AG09319 (cell line): Measurements from ENCODE around the gene CHRNA4.

Experiments used
- DNase-seq: peaks from one replicate; pipeline ENCODE4 v3.0.0-alpha.2; 2010; ENCODE audit warnings: low read depth; ENCODE audit errors: extremely low read depth
- TF ChIP-seq, protein P1 (sequence below): IDR thresholded peaks from 2 replicates; pipeline ENCODE4 v1.5.1; 2011; ENCODE audit warnings: low read depth, mild to moderate bottlenecking, inconsistent platforms, low read length, moderate library complexity

Gene CHRNA4

DNA sequence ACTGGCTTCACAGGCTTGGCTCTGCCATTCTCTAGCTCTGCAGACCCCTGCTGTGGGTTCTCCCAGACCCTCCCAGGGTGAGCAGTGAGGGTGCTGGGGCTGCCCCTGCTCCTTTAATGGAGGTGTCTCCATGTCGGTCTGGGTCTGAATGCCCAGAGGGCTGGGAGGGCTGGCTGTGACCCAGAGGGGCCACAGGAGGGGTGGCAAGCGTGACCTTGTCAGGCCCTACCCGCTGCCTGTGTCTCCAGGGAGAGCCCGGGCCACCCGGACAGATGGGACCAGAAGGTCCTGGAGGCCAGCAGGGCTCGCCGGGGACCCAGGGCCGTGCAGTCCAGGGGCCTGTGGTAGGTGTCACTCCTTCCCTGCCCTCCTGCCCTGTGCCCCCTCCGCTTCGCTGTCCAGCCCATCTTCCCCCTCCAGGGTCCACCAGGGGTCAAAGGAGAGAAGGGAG lies 36.1 kb downstream of the CHRNA4 start:
- no peak for DNase-seq
- TF ChIP-seq, protein P1, sequence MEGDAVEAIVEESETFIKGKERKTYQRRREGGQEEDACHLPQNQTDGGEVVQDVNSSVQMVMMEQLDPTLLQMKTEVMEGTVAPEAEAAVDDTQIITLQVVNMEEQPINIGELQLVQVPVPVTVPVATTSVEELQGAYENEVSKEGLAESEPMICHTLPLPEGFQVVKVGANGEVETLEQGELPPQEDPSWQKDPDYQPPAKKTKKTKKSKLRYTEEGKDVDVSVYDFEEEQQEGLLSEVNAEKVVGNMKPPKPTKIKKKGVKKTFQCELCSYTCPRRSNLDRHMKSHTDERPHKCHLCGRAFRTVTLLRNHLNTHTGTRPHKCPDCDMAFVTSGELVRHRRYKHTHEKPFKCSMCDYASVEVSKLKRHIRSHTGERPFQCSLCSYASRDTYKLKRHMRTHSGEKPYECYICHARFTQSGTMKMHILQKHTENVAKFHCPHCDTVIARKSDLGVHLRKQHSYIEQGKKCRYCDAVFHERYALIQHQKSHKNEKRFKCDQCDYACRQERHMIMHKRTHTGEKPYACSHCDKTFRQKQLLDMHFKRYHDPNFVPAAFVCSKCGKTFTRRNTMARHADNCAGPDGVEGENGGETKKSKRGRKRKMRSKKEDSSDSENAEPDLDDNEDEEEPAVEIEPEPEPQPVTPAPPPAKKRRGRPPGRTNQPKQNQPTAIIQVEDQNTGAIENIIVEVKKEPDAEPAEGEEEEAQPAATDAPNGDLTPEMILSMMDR, result no peak

DNA sequence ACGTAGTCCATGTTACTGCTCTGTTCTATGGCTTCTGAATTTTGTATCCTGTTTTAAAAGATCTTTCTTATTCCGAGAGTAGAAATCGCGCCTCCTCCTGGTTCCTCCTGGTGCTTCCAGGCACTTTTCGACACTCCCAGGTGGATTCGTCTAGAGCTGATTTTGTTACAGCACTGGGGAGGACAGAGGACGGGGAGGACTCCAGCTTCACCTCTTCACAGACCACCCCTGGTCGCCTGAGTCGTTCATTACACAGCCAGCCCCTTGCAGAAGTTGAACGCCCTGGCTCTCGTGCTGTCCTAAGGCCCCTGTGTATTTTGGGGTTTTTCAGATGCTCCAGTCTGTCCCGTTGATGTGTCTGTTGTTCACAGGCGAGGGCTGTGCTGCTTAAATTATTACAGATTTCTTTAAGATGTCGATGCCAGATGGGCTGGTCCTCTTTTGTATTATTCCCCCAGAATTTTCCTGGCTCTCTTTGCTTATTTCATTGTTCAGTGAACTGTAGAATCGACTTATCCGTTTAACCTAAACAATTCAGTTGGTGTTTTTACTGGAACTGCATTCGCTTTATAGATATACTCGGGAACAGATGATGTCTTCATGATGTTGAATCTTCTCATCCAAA lies 37.7 kb downstream of the CHRNA4 start:
- no peak for DNase-seq
- TF ChIP-seq, protein P1, result peak; percentile 9

DNA sequence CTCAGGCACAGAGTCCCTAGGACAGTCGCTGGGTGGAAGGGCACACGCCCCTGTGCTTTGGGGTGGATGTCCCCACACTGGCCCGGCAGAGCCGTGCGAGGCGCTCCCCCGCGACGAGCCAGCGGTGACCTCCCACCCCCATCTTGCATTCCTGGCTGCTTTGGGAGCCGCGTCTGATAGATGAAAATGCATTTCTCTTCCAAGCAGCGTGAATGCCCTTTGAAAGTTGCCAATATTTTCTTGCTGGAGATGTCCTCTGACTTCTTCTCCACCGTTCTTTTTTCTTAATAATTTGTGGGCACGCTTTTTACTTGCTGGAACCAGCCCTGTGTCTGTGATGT lies 38.2 kb downstream of the CHRNA4 start:
- TF ChIP-seq, protein P1, result no peak
- DNase-seq, result no peak

DNA sequence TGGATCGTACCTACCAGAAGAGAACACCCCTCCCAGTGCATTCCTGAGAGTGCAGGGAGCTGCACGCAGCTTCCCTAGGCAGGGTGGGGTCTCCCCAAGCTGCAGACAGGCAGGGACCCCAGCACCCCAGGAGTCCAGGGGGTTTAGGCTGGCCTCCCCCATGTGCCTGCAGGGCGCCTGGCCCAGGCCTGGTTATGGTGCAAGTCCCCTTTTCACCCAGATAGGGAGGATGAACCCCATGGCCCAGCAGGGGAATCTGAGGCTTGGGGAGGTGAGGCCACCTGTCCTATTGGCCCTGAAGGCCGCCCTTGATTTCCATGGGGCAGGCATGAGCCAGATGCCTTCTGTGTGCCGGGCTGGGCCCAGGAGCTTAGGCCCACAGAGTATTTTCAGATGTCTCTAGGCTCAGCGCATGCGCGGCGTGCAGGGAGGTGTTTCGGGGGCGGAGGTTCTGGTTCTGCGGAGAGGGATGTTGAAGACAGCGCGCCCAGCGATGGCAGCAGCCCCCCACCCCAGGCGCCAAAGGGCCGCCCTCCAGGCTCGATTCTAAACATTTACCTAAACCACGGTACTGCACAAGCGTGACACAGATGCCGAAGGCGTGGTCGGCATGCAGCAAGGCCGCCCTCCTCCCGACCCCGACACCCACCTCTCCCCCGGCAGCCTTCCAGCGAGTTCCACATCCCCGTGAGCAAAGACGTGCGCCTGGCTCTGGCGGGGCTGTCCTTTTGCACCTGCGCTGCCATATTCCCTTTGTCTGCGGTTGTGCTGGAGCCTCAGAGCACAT lies 38.8 kb downstream of the CHRNA4 start:
- TF ChIP-seq, protein P1, result no peak
- DNase-seq, result no peak

DNA sequence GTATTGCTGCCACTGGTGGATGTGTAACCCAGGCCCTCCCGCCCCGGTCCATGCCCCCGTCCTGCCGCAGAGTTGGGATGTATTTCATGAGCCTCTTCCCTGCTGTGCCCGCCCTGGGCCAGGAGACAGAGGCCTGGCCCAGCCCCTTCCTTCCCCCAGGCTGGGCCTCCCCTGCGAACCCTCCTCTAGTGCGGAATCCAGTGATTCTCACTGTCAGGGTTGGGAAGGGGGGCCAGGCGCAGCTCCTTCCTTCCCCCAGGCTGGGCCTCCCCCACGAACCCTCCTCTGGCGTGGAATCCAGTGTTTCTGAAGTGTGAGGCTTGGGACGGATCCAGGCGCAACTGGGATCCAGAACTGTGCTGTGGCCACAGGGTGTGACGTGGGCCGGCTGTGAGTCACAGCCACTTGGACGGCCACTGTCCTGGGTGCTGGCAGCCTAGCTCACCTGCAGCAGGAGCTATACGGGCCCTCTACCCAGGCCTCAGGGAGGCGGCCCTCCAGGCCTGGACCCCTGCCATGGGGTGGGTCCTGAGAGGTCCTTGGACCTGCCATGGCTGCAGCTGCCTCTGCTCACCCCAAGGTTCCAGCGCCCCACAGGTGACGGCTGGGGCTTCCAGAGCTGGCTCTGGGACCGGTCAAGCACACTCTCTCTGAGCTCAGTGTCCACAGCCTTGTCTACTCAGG lies 39.9 kb downstream of the CHRNA4 start:
- no peak for DNase-seq
- TF ChIP-seq, protein P1, result no peak

DNA sequence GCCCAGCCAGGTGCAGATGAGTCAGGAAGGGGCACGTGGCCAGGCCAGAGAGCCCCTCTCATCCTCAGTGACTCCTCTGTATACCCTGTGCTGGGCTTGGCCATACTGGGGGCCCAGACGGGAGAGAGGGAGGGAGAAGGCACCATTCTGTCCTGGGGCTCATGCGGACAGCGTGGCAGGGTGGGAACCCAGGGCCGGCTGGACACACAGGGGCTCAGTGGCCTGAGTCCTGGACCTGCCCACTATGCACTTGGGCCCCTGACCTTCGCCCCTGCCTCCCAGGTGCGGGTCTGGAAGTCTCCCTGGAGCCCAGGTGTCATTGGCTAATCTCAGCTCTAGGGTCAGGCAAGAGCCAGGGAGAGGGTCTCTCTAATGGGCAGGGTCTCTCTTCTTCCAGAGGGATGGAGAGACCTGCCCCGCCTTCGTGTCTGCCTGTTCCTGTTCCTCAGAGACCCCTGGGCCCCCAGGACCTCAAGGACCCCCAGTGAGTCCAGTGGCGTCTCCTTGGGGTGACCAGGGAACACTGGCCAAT lies 40.5 kb downstream of the CHRNA4 start:
- no peak for DNase-seq
- TF ChIP-seq, protein P1, result no peak

DNA sequence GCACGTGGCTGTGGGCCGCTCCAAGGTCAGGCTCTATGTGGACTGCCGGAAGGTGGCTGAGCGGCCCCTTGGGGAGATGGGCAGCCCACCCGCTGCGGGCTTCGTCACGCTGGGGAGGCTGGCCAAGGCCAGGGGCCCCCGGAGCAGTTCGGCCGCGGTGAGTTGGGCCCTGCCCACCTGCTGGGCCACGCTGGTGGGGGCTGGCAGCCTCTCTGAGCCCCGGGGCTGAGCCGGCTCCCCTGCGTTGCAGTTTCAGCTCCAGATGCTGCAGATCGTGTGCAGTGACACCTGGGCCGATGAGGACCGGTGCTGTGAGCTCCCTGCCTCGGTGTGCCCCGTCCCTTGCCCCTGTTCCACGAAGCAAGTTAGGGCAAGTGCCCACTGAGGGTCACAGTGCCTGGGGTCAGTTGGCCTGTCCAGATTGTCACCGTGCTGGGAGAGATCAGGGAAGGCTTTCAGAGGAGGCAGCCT lies 41.1 kb downstream of the CHRNA4 start:
- DNase-seq, result no peak
- TF ChIP-seq, protein P1, result no peak
